Glomerular visceral epithelial cell (primary cell): ENCODE measurements around the gene TMEM59.
"Not testable (repeated sequence)": the region's sequence is repeated elsewhere in the genome, so short reads cannot be mapped to it uniquely, and the experiment has no call there.

Source experiments
- DNase-seq: peaks from one replicate; pipeline ENCODE4 v3.0.0-alpha.2; 2016; ENCODE audit errors: extremely low spot score

The TMEM59 gene

DNA sequence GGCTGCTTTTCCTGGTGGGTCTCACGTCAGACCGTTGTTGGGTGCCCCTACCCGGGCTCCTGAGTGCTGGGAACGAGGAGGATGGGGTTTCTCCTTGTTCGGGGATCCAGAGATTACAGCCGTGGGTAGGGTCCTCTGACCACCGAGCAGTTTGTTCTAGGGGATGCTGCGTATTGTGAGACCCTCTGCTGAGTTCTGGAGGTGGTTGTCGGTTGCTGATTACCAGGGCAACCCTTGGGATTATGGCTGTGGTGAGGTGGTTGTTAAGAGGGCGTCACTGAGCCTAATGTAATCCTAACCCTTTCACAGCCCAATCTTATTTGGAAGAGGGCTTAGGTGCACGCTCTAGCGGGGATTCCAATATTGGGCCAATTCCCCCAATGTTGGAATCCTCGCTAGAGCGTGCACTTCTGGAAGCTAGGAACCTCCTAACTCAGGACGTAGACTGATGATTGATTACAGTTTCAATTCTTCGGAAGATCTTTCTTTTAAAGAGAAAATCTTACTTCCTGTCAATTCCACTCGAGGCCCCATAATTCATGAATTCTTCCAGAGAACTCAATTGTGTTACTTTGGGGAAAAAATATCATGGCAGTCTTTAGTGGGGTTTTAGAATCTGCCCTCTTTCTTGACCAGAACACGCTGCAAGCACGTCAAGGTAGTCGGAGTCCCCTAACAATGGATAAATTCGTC lies 887 bp upstream of the TMEM59 start:
- no peak for DNase-seq

DNA sequence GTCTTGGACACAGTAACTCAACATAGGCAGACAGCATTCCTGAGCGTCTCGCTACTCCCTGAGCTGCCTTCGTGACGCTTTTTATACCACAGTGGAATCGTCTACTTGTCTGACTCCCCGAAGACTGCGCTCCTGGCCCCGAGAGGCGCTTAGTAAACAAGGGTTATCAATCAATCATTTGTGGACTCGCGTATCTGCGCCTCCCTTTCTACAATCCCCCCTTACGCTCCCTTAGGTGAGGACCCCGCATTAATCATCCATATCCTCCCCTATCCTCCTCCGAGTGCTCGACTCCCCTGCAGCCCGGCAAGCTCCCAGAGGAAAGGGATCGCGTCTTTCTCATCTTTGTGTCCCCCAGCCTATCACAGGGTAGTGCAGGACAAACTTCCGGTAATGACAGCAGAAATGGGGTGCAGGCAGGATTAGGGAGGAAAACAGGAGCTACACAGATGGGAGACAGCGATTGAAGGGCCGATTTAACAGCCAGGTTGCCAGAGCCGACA lies 522 bp downstream of the TMEM59 start:
- DNase-seq = peak; percentile 53

DNA sequence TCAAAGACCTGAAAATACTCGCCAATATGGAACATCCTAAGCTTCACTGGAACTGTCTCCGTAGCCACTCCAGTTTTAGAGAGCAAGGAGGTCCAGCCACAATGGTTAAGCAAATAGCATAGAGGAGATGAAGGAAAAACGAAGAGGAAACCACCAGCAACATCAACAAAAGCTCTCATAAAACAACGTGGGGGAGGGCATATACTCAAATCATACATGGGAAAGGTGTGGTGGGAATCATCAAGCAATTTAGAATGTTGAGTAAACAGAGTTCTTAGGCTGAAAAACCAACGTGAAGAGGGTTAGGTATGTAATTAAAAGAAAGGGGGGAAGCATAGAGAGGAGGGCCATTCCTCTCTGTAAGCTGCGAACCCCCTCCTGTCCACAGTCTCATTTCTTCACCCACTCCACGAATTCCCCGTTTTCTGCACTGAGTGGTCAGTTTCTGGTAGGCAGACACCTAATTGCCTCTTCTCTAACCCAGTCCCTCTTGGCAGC lies 1.0 kb downstream of the TMEM59 start:
- DNase-seq = peak; percentile 13

DNA sequence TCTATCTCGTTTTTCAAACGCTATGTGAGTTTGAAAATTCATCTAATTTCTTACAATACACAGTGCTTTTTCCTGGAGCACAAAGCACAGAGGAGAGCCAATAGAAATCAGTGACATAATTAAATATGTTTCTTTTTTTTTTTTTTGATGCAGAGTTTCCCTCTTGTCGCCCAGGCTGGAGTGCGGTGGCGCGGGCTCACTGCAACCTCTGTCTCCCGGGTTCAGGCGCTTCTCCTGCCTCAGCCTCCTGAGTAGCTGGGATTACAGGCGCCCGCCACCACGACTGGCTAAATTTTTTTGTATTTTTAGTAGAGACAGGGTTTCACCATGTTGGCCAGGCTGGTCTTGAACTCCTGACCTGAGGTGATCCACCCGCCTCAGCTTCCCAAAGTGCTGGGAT lies 2.6 kb downstream of the TMEM59 start:
- DNase-seq = not testable (repeated sequence)

DNA sequence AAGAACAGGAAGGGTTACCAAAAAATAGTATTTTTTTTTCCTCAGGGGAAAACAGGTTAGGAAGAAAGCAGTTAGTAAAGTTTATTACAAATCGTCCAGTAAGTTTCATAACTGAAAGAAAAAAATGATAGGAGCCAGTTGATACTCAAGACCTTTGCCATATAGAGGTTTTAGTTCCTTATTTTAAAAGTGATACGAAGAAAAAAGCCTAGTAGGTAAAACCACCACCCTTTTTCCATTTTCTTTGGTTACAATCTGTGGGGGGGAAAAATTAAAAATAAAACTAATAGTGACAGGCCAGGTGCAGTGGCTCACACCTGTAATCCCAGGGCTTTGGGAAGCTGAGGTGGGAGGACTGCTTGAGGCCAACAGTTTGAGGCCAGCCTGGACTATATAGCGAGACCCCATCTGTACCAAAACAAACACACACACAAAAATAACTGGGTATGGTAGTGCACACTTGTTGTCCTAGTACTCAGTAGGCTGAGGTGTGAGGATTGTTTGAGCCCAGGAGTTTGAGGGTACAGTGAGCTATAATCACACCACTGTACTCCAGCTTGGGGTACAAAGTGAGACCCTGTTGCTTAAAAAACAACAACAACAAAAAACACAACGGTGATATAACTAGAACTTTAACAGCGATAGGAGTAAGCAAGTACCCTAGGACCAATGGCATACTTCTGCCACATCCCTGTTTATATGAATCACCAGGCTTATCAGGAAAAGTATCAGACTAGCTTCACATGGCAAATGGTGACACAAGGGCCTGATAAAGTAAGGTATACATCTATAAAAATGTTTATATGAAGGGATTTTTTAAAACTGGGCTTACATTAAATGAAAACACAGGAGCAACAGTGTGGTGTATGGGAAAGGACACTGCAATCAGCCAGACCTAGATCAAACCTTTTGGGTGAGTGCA lies 5.4 kb downstream of the TMEM59 start:
- no peak for DNase-seq

DNA sequence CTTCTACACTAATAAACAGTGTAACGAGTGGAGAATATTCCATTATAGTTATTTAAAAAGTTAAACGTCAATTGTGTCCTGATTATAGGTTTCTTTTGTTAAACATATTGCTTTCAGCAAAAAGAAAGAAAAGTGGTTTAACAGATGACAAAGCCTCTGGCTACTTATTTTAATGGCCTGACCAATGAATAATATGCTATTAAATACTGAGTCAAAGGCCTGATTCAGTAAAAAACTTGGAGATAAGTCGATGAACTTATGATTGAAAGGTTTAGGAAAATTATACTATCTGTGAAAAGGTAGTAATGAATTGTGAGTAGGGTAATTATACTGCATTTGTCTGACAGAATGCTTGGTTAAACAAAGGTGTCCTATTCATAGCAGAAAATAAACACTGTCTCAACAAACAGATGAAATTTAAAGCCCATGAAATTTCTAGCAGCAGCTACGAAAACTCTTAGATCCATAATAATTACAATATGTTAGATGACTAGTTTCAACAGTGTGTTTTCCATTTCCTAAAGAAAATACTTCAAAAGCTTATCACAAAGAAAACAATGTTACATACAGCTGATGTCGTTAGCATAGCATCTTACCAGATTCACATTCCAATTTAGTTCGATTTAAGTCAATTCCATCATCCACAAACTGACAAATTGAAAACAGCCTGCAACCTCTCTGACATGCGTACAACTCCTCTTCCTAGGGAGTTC lies 6.2 kb downstream of the TMEM59 start:
- DNase-seq = no peak

DNA sequence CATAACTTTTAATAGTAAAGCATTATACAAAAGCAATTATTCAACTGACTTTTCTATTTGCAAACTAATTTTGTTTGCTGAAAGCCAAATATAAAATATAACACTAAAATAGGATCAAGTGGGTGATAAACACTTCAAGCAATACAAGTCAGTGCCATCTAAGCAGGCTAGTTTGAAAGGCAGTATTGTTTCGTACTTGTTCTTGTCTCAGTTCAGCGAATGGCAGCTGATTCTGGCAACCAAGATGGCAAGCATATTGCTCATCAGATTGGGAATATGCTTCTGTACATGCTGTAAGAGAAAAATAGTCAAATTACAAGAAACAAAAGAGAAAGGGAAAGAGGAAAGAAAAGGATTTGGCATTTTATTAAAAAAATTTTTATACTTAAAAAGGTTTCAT lies 7.5 kb downstream of the TMEM59 start:
- no peak for DNase-seq

DNA sequence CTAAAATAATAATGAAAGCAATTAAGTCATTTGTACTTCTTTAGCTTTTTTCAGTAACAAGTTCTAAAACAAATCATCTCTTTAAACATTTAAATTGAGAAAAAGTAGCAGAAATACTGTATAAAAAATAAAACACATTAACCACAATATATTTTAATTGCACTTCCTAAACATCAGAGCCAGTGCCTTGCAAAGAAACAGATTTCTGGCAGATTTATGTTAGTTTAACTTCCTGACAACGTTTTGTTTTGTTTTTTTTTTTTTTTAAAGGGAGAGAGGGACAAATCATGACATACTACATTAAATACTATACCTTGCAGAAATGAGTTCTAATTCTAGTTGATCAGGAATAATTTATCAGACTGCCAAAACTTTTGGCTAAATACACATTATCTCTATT lies 11.2 kb downstream of the TMEM59 start:
- no peak for DNase-seq

DNA sequence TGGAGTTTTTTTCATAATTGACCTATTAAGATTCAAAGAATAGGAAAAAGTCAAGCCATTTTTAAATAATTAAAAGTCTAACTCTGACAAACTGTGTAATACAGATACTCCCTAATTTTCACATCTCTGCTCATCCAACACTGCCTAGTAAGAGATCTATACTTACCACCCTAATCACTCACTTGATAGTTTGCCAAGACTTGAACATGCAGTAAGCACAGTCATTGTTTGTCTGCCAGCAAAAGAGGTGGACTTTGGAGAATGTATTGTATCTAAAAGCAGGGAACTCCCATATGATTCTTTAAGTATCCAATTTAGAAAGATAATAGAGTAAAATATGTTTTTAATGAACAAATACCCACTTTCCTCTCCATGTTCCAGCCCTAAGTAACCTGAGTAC lies 15.5 kb downstream of the TMEM59 start:
- DNase-seq = no peak

DNA sequence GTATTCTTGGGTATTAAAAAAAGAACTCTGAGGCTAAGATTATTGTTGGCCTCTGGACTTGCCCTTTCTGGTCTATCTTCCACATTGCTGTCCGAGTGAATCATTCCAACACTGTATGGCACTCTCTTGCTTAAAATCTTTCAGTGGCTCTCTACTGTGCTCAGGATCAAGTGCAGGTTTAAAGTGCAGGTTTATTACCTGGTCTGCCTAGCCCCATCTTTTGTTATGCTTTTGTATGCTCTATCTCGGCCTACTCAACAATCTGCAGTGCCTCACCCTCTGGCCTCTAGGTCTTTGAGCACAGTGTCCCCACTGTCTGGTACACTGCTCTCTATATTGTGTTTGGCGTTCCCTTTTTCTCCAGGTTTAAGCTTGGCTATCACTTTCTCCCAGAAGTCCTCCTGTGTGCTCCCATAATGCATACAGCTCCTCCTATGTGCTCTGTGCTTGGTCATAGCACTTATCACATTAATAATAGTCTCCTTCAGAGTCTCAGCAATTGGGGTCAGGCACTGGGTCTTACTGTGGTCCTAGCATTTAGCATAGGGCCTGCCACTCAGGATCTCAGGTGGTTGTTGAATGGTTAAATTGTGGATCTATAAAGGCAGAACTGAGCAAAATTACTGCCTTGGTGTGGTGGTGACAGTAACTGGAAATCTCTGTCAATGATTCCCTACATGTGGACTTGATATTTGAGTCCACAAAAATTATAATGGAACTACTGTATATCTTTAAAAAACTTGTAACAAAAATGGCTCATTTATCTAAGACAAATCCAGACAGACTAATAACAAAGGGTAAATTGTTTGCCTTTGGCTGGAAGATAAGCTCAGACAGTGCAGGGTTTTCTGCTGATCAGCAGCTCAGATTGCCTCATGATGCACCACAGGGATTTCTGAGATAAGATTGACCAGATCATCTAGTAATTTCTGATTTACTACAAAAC lies 24.4 kb downstream of the TMEM59 start:
- DNase-seq = no peak

DNA sequence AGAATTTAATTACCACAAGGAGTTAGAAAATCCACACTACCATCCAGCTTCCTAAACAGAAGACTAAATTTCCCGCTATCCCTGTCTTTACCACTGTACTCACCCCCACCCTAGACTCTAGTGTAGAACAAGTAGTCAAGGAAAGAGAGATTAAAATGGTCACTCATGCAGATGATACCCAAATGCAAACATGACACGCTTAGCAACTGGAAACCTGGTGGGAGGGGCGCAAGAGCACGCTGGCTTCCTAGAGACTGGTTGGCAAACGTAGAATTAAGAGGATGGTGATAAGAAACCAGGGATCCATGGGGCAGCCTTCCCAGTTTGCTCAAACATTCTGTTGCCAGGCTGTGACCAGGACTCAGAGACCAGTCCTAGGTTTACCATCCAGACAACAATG lies 25.2 kb downstream of the TMEM59 start:
- no peak for DNase-seq

DNA sequence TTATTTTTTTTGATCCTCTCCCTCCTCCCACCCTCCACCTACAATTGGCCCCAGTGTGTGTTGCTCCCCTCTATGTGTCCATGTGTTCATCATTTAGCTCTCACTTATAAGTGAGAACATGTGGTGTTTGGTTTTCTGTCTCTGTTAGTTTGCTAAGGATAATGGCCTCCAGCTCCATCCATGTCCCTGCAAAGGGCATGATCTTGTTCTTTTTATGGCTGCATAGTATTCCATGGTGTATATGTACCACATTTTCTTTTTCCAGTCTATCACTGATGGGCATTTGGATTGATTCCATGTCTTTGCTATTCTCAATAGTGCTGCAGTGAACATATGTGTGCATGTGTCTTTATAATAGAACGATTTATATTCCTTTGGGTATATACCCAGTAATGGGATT lies 28.2 kb downstream of the TMEM59 start:
- not testable (repeated sequence) for DNase-seq

DNA sequence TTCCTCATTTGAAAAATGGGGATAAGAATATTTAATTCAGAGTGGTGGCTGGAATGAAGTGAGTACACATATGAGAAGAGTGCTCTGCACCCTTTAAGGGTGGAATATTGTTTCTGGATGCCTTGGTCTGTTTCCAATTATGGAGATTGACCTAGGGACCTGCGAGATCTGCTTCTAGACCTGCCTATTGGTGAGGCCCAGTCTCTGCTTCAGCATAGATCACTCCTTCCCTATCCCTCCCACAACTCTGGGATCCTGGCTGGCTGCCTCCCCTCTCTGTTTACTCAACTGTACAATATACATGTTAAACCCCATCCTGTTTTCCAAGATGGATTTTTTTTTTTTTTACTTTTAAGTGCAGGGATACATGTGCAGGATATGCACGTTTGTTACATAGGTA lies 28.6 kb downstream of the TMEM59 start:
- no peak for DNase-seq

DNA sequence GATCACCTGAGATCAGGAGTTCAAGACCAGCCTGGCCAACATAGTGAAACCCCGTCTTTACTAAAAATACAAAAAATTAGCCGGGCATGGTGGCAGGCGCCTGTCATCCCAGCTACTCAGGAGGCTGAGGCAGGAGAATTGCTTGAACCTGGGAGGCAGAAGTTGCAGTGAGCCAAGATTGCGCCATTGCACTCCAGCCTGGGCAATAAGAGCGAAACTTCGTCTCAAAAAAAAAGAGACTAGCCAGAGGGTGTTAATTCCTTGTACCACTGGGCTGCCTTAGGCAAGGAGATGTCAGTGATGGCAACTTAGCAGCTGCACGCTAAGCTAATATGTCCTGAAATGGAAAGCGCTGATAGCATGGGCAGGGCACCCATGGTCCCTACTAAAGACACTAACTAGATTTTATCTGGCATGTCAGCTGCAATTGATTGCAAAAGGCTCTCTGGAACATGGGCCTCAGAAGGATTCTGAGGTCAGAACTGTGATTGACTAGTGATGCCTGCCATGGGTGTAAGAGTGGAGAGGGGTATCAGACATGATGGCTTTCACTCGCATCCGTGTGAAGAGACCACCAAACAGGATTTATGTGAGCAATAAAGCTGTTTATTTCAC lies 33.3 kb downstream of the TMEM59 start:
- DNase-seq = not testable (repeated sequence)

DNA sequence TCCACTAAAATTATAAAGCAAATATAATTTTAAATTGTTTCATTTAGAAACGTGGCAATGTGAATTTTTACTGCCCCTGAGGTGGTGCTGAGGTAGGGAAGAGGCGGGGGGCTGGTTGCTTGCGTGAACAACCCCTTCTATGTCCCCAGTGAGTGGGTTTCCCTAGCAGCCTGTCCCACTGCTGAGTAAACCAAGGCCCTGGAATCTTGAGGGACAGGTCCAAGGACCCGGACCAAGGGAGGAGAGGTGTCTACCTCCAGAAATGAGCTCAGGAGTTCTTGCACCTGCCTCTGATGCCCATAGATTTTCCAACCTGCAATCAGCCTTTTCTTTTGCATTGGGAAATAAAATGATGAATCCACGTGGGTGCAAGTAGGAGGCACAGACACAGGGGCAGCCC lies 34.4 kb downstream of the TMEM59 start:
- DNase-seq = no peak

DNA sequence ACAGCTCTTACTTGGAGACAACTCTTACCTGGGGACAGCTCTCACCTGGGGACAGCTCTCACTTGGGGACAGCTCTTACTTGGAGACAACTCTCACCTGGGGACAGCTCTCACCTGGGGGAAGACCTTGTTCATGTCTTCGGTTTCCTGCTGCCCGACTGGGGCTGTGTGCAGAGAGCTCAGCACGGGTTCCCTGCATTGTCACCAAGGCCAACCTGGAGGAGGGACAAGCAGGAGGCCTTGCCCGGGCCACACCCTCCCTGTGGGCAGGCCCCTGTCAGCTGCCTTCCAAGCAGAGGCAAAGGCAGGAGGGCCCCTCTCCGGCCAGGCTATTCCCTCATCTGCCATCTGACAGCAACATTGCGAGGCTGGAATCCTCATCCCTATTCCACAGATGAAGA lies 35.0 kb downstream of the TMEM59 start, which contains the start of gene LDLRAD1:
LDLRAD1 (minus strand) TSS at position 208 of the 400 bp plus-strand sequence; CDS start at position 134, 74 bp downstream.
- no peak for DNase-seq

DNA sequence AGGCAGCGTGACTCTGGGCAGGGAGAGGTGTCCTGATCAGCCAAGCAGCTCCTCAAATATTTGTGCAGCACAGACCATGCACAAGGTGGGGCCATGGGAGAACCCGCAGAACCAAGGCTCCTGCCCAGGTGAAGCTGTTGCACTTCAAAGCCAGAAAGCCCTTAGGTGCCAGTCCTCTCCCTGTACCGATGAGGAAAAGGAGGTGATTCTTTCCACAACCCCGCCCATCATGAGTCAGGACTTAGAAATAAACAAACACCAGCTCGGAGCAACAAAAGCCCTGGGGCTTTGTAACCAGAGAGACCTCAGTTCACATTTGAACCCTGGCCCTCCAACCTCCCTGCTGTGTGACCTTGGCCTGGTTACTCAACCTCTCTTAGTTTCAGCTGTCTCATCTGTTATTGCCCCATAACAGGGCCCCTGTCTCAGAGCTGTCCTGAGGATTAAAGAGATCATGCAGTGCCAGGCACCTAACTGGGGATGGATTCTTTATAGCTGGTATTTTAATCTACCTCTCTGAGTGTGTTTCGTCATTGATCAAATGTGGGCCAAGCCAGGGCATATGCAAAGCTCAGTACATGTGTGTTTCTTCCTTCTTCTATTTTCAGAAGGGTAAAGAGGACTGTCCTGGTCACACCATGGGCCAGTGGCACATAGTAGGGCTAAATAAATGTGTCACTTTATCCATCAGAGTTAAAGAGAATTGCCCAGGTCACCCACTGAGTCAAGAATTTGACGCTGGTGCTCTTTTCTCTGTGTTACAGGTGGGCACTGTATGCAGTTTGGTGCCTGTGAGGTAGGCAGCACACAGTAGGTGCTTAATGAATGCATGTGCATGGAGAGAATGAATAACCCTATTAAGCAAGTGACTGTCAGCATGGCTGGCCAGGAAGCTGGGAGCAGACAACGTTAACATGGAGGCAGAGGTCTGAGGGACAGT lies 36.4 kb downstream of the TMEM59 start:
- DNase-seq = no peak

DNA sequence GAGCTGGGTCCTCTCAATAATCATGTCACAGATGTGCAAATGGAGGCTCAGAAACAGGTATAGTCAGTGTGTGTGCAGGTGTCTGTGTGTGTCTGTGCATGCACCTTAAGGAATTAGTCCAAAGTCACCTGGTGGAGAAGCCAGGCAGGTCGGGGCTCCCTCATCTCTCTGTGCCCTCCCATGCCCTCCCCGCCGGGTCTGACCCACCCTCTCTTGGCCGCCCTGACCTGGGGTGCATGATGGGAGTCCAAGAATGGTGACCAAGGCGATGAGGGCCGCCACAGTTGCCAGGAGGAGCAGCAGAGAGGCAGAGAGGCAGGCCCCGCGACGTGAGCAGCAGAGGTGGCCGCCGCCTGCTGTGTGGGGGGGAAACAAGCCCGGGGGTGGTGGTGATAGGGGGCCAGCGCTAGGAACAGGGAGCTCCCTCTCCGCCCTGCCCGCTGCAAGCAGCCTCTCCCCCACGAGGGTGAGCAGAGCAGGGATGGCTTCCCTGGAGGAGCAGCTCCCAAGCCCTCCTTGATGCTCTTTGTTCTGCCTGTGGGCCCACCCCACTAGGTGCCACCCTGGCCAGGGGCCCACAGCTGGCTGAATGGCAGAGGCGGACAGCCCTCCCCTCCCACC lies 38.9 kb downstream of the TMEM59 start:
- DNase-seq = no peak
